Peyer's patch (tissue), 4 donors: Measurements from ENCODE around the gene TBXT. TPM values are rescaled to one million over a fixed set of nuclear protein-coding genes. Genes with fewer than 3 reads are reported as not detected.
"Not testable (repeated sequence)": the region's sequence is repeated elsewhere in the genome, so short reads cannot be mapped to it uniquely, and the experiment has no call there.

Experiments
- DNase-seq, 3 donors: peaks; one replicate each; pipeline ENCODE4 v3.0.0-alpha.2; 2017 to 2019
- H3K27ac ChIP-seq, 4 donors: fragments of 200-600 bp; sonication (generic); one replicate each; pipeline ENCODE4 v1.5.1; 2016 to 2019
- H3K27me3 ChIP-seq, 2 donors: fragments of 200-600 bp; sonication (generic); one replicate each; pipeline ENCODE4 v1.5.1; 2019
- H3K36me3 ChIP-seq, 3 donors: fragments of 200-600 bp; sonication (generic); one replicate each; pipeline ENCODE4 v1.5.1; 2016 to 2019
- H3K4me1 ChIP-seq, 4 donors: fragments of 200-600 bp; sonication (generic); one replicate each; pipeline ENCODE4 v1.5.1; 2016 to 2019
- H3K4me3 ChIP-seq, 4 donors: fragments of 200-600 bp; sonication (generic); 1 replicate in 3 of 4; 2 replicates in 1 of 4; pipeline ENCODE4 v1.5.1; 2016 to 2019; ENCODE audit warnings: mild to moderate bottlenecking in 1 of 4
- H3K9me3 ChIP-seq, 4 donors: fragments of 200-600 bp; sonication (generic); one replicate each; pipeline ENCODE4 v1.5.1; 2016 to 2019; ENCODE audit warnings: mild to moderate bottlenecking in 1 of 4
- POLR2A ChIP-seq, 2 donors: fragments of 450-650 bp; IDR thresholded peaks; one replicate each; pipeline ENCODE4 v1.5.1; 2017; ENCODE audit warnings: antibody characterized with exemption in 2 of 2, mild to moderate bottlenecking in 2 of 2, moderate library complexity in 2 of 2
- total RNA-seq, 4 donors: library from RNA; depleted of rRNA; stranded (reverse); fragments of >200 nt; gene quantifications; one replicate each; pipeline ENCODE4 v1.1.0, GENCODE V29; 2016
- TF ChIP-seq, protein P1 (sequence below), 6 experiments: fragments of 450-650 bp in 4 of 6; fragments of 200-600 bp in 2 of 6; sonication (generic) in 1 of 6; IDR thresholded peaks; one replicate each; pipeline ENCODE4 v1.5.1; 2017 to 2019; ENCODE audit warnings: antibody characterized with exemption in 6 of 6, mild to moderate bottlenecking in 3 of 6, moderate library complexity in 1 of 6

TBXT gene
- total RNA-seq, 4 donors from 2014 or later: not detected

- no peak overlapping the region for H3K4me3 ChIP-seq
- TF ChIP-seq, protein P1, sequence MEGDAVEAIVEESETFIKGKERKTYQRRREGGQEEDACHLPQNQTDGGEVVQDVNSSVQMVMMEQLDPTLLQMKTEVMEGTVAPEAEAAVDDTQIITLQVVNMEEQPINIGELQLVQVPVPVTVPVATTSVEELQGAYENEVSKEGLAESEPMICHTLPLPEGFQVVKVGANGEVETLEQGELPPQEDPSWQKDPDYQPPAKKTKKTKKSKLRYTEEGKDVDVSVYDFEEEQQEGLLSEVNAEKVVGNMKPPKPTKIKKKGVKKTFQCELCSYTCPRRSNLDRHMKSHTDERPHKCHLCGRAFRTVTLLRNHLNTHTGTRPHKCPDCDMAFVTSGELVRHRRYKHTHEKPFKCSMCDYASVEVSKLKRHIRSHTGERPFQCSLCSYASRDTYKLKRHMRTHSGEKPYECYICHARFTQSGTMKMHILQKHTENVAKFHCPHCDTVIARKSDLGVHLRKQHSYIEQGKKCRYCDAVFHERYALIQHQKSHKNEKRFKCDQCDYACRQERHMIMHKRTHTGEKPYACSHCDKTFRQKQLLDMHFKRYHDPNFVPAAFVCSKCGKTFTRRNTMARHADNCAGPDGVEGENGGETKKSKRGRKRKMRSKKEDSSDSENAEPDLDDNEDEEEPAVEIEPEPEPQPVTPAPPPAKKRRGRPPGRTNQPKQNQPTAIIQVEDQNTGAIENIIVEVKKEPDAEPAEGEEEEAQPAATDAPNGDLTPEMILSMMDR (IDR thresholded peaks at IDR 0.05): no peak
- TF ChIP-seq POLR2A (IDR thresholded peaks at IDR 0.05): no peak
- DNase-seq: no peak
- no peaks in the 10 kb centered on the region for H3K4me1 ChIP-seq
- H3K36me3 ChIP-seq: no peaks in the 10 kb centered on the region
- H3K9me3 ChIP-seq: peaks cover 0 to 7% (median 2%) of the 10 kb centered on the region in 4 donors
- H3K27ac ChIP-seq: no peak overlapping the region
- H3K27me3 ChIP-seq: no peaks in the 10 kb centered on the region
These were observed 15.9 kb downstream of the TBXT start for GRCh38 chr6:166151798-166152197.

GRCh38 chr6:166145751-166146150, 21.9 kb downstream of the TBXT start:
- H3K9me3 ChIP-seq: peaks cover 0 to 3% (median under 1%) of the 10 kb centered on the region in 4 donors
- DNase-seq: no peak
- H3K36me3 ChIP-seq: no peaks in the 10 kb centered on the region
- no peaks in the 10 kb centered on the region for H3K4me1 ChIP-seq
- no peaks in the 10 kb centered on the region for H3K27me3 ChIP-seq
- H3K4me3 ChIP-seq: no peak overlapping the region
- no peak overlapping the region for H3K27ac ChIP-seq
- TF ChIP-seq, protein P1 (IDR thresholded peaks at IDR 0.05): no peak
- TF ChIP-seq POLR2A (IDR thresholded peaks at IDR 0.05): no peak

- Histone ChIP-seq H3K4me3 (no peak overlapping the region), H3K4me1 (no peaks in the 10 kb centered on the region), H3K27me3 (no peaks in the 10 kb centered on the region), H3K9me3 (no peaks in the 10 kb centered on the region), H3K36me3 (no peaks in the 10 kb centered on the region), H3K27ac (no peak overlapping the region)
- TF ChIP-seq, protein P1 (IDR thresholded peaks at IDR 0.05): no peak
- TF ChIP-seq POLR2A (IDR thresholded peaks at IDR 0.05): no peak
- no peak for DNase-seq
These were observed 24.6 kb downstream of the TBXT start for GRCh38 chr6:166143011-166143410.

DNA sequence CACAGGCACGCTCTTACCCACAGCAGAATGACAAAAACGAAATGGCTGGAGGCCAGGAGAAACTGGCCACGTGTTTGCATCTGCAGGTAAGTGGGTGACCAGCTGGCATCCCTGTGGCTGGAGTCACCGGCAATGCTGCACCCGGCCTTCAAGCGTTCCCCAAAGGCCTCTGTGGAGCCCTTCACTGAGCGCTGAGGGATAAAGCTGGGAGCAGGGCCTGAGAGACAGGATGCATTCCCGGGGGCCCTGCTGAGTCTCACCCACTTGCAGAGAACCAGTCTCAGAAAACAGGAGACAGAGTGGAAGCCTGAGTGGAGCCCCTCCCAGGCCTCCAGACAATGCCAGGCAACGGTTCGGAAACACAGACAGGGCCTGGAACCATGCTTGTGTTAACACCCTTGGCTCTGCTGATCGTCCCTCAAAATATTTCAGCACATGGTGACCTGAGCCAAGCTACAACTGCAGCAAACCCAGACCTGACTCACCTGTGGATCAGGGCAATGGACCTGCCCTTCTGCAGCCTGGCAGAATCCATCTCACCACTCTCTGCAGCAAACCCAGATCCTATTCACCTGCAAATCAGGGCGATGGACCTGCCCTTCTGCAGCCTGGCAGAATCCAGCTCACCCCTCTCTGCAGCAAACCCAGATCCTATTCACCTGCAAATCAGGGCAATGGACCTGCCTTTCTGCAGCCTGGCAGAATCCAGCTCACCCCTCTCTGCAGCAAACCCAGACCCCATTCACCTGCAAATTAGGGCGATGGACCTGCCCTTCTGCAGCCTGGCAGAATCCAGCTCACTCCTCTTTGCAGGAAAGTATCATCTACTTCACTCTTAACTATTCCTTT, 39.8 kb downstream of the TBXT start:
- DNase-seq: no peak
- H3K4me3 ChIP-seq: no peak overlapping the region
- TF ChIP-seq POLR2A (IDR thresholded peaks at IDR 0.05): no peak
- TF ChIP-seq, protein P1 (IDR thresholded peaks at IDR 0.05): no peak
- H3K27ac ChIP-seq: no peak overlapping the region
- no peaks in the 10 kb centered on the region for H3K9me3 ChIP-seq
- H3K27me3 ChIP-seq: no peaks in the 10 kb centered on the region
- H3K4me1 ChIP-seq: no peaks in the 10 kb centered on the region
- no peaks in the 10 kb centered on the region for H3K36me3 ChIP-seq

GRCh38 chr6:166123115-166123514, 44.5 kb downstream of the TBXT start:
- not testable (repeated sequence) for H3K9me3 ChIP-seq, H3K27me3 ChIP-seq, H3K27ac ChIP-seq, H3K4me1 ChIP-seq, H3K4me3 ChIP-seq, DNase-seq, H3K36me3 ChIP-seq

DNA sequence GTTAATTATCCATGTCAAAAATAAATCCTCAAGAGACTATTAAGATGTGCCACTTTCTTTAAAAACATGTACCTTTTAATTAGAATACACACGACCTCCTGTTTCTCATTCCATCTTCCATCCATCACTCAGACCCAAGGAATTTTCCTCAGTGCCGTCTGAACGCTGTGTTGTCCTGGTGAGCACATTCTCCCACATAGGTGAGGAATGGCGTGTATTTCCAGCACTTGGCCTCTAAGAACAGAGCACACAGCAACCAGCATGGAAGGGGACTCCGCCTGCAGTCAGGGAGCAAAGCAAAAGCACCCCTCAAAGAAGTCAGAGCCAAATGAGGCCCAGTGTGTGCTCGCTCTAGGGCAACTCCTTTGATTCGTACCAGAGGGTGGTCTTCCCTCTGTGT, 45.9 kb downstream of the TBXT start:
- TF ChIP-seq, protein P1 (IDR thresholded peaks at IDR 0.05): no peak
- TF ChIP-seq POLR2A (IDR thresholded peaks at IDR 0.05): no peak
- no peaks in the 10 kb centered on the region for H3K9me3 ChIP-seq
- no peaks in the 10 kb centered on the region for H3K36me3 ChIP-seq
- no peak overlapping the region for H3K4me3 ChIP-seq
- H3K27ac ChIP-seq: no peak overlapping the region
- no peaks in the 10 kb centered on the region for H3K4me1 ChIP-seq
- no peak for DNase-seq
- H3K27me3 ChIP-seq: no peaks in the 10 kb centered on the region
